Heart right ventricle (tissue), 16 donors: ENCODE data around the gene MEOX2. TPM values are rescaled to one million over a fixed set of nuclear protein-coding genes. Genes with fewer than 3 reads are reported as not detected.

ENCODE experiments used
- ATAC-seq, 8 donors: fragments of 200-7000 bp; cut with Tn5 transposase; one replicate each; pipeline ENCODE4 v1.9.1; 2020; ENCODE audit warnings: mild to moderate bottlenecking in 8 of 8, moderate library complexity in 8 of 8, moderate number of reproducible peaks in 1 of 8
- DNase-seq, 2 donors: peaks; one replicate each; pipeline ENCODE4 v3.0.0-alpha.2; 2020
- H3K27ac ChIP-seq, 10 donors: fragments of 200-600 bp; sonication (generic) in 2 of 10; one replicate each; pipeline versions ENCODE4 v1.5.0 to v1.8.0; 2020 to 2022; ENCODE audit warnings: mild to moderate bottlenecking in 3 of 10
- H3K27me3 ChIP-seq, 7 donors: fragments of 200-600 bp; one replicate each; pipeline ENCODE4 v1.8.0; 2021 to 2022; ENCODE audit warnings: mild to moderate bottlenecking in 2 of 7
- H3K36me3 ChIP-seq, 9 donors: fragments of 200-600 bp; sonication (generic) in 1 of 9; one replicate each; pipeline versions ENCODE4 v1.5.0 to v1.8.0; 2020 to 2022; ENCODE audit warnings: mild to moderate bottlenecking in 2 of 9
- H3K4me1 ChIP-seq, 9 donors: fragments of 200-600 bp; sonication (generic) in 1 of 9; one replicate each; pipeline versions ENCODE4 v1.5.0 to v1.8.0; 2020 to 2022; ENCODE audit warnings: mild to moderate bottlenecking in 4 of 9
- H3K4me3 ChIP-seq, 10 donors: fragments of 200-600 bp; sonication (generic) in 2 of 10; one replicate each; pipeline versions ENCODE4 v1.5.0 to v1.8.0; 2020 to 2022; ENCODE audit warnings: mild to moderate bottlenecking in 7 of 10, moderate library complexity in 2 of 10
- H3K9me3 ChIP-seq, 11 donors: fragments of 200-600 bp in 10 of 11; sonication (generic) in 2 of 11; one replicate each; pipeline versions ENCODE4 v1.5.0 to v1.8.0; 2013 to 2022; ENCODE audit warnings: mild to moderate bottlenecking in 2 of 11, control low read depth in 1 of 11, moderate library complexity in 1 of 11
- WGBS, 2 donors: extraction: QIAGEN DNeasy Blood & Tissue Kit; methylation state at CpG; one replicate each; pipeline ENCODE4 v1.1.7; 2013; ENCODE audit warnings: inconsistent platforms in 1 of 2; 5-methylcytosine and 5-hydroxymethylcytosine counted together
- intact Hi-C, 10 donors: fragments of 100-400 bp; cut with DNase I; formaldehyde crosslinking; loops; one replicate each; pipeline versions ENCODE4 v1.11.1 to v1.14.2; 2022
- polyA plus RNA-seq, 2 donors: library from polyadenylated mRNA; stranded (reverse); fragments of 200-250 nt; gene quantifications; one replicate each; pipeline ENCODE4 v1.2.3, GENCODE V29; 2013
- total RNA-seq, 10 donors: library from RNA; stranded (reverse); fragmentation: NEBNext Ultra II Directional in 3 of 10; extraction: Animal tissue kit (Norgen Biotek cat#: 25700) in 3 of 10; gene quantifications; one replicate each; pipeline versions ENCODE4 v1.2.1 to v1.2.4, GENCODE V29; 2021 to 2023
- TF ChIP-seq, protein P1 (sequence below), 9 donors: fragments of 200-600 bp; sonication (generic) in 2 of 9; IDR thresholded peaks; one replicate each; pipeline versions ENCODE4 v1.5.0 to v1.8.0; 2021 to 2022; ENCODE audit warnings: antibody characterized with exemption in 9 of 9, mild to moderate bottlenecking in 5 of 9, moderate library complexity in 1 of 9
- donor health status: Arrhythmogenic right ventricular cardiomyopathy.
- donor health status: ischemic (EF 13 %, LVEDD 7.1; RV severe dilation, severe dysfunction).
- donor health status: healthy with polysubstance abuse.
- donor health status: DM: no; HTN: yes; CAD: no.
- donor health status: DM: no; HTN: no; CAD: no.
- donor health status: ischemic (EF 25% LVEDD 6.9; RV normal size, moderate dysfunction).
- donor health status: ischemic (EF 25% LVEDD 5.7; RV mildly dilated, moderate dysfunction).
- donor health status: healthy.
- donor health status: DM: yes; HTN: yes; CAD: no.
- donor health status: Ischemic cardiomyopathy.
- donor health status: ischemic (EF 35%, LVEDD 5.7; RV mildly dilated, moderate dysfunction).
- donor health status: nonischemic (EF 11% LVEDD 7.7; RV severe dilation, severe dysfunction).
- donor health status: DM: yes; HTN: yes; CAD: no.
- donor health status: PGD.
- donor health status: ischemic (EF 29% LVEDD 5.4; RV normal size, mild dysfunction).
- donor health status: nonischemic (EF 23%, LVEDD 6.1; RV moderate dilation, normal function).

The MEOX2 gene
- total and polyA plus RNA-seq, 12 donors: 5.2 to 14.1 (median 7.9) TPM

DNA sequence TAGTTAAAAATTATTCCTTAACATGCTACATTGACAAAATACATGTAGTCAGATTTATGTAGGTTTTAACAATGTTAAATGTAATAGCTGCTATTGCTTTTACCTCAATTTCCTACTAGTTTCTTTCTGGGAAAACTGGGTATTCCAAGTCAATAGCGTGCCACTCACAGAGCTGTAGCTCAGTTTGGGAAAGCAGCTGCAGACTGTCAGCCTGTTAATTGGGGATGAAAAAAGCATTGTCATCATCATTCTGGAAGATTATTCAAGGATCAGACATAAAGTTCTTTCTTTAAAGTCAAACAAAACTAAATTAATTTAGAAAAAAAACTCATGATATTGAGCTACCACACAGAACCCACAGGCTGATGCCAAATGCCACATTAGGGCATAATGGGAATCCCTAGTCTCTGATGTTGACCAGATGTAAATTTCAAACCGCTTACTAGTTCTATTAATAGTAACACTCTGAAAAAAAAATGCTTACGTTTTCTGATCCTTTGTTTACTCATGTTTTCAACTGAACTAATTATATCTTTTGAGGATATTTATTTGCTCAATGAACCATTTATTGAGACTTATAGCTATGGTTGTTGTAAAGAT is 105.0 kb downstream of the MEOX2 start:
- TF ChIP-seq, protein P1, sequence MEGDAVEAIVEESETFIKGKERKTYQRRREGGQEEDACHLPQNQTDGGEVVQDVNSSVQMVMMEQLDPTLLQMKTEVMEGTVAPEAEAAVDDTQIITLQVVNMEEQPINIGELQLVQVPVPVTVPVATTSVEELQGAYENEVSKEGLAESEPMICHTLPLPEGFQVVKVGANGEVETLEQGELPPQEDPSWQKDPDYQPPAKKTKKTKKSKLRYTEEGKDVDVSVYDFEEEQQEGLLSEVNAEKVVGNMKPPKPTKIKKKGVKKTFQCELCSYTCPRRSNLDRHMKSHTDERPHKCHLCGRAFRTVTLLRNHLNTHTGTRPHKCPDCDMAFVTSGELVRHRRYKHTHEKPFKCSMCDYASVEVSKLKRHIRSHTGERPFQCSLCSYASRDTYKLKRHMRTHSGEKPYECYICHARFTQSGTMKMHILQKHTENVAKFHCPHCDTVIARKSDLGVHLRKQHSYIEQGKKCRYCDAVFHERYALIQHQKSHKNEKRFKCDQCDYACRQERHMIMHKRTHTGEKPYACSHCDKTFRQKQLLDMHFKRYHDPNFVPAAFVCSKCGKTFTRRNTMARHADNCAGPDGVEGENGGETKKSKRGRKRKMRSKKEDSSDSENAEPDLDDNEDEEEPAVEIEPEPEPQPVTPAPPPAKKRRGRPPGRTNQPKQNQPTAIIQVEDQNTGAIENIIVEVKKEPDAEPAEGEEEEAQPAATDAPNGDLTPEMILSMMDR (IDR thresholded peaks at IDR 0.05): no peak
- peaks cover 0 to 16% (median 5%) of the 10 kb centered on the region in 9 donors for H3K4me1 ChIP-seq
- H3K27me3 ChIP-seq: no peaks in the 10 kb centered on the region
- ATAC-seq (peak in 1 of 8 donors; percentile 42), DNase-seq (no peak)
- 42 to 44% methylated on average over 3 of the region's 3 CpGs for WGBS, 2 donors
- peak overlapping the region in 3 of 10 donors; percentile 1 to 41 (median 29) for H3K27ac ChIP-seq
- H3K9me3 ChIP-seq: peaks cover 0 to 27% (median 11%) of the 10 kb centered on the region in 11 donors
- intact Hi-C loops: no loop called here
- H3K36me3 ChIP-seq: no peaks in the 10 kb centered on the region
- no peak overlapping the region for H3K4me3 ChIP-seq

DNA sequence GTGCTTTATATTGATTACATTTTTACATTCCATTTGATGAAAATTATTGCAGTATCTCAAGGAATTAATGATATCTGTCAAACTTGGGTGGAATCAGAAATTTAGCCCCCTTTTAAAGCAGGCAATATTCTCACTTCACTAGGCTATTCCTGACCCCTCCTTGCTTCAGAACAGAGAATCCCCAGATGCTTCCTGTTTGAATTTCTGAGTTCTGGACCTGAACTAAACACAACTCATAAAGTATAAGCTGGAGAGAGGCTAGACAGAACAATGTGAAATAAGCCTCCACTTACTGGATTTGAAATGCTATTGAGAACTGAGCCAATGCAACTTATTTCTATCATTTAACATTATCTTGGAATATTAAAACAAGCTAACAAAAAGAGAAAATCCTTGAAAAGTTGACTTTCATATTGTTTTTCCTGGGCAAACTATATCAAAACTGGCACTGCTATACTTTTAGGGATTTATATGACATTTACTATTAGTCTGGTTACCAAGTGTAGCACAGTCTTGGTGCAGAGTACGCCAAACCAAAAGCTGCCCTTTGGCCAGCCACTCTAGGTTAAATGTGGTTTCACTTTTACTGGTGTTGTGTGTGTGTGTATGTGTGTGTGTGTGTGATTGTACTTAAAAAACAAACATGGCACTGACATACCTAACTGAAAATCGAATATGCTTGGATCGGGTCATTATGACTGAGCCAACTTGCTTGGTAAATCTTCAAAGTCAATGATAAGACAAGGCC is 105.7 kb downstream of the MEOX2 start:
- H3K9me3 ChIP-seq: peaks cover 0 to 20% (median 11%) of the 10 kb centered on the region in 11 donors
- WGBS, 2 donors: 77 to 87% methylated on average over 3 of the region's 3 CpGs
- peak in 2 of 8 donors; percentile 52 to 78 for ATAC-seq
- H3K27ac ChIP-seq: peak overlapping the region in 3 of 10 donors; percentile 1 to 41 (median 29)
- H3K36me3 ChIP-seq: no peaks in the 10 kb centered on the region
- DNase-seq: no peak
- TF ChIP-seq, protein P1 (IDR thresholded peaks at IDR 0.05): no peak
- intact Hi-C loops: no loop called here
- H3K4me1 ChIP-seq: peaks cover 0 to 16% (median 5%) of the 10 kb centered on the region in 9 donors
- no peak overlapping the region for H3K4me3 ChIP-seq
- no peaks in the 10 kb centered on the region for H3K27me3 ChIP-seq

DNA sequence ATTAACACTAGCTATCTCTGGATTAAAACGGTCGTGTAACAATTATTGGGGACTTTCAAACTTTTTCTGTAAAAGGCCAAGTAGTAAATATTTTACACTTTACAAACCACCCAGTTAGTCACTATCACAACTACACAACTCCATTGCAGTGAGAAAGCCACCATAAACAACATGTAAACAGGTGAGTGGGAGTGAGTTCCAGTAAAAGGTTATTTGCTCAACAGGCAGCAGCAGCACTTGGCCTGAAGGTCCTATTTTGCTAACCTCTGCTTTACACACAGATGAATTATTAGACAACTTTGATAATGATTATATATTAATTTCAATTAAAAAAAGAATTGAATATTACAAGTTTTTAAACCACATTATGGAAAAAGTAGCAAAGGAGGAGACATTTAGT is 108.9 kb downstream of the MEOX2 start:
- Histone ChIP-seq H3K27ac (no peak overlapping the region), H3K9me3 (no peaks in the 10 kb centered on the region), H3K36me3 (no peaks in the 10 kb centered on the region), H3K27me3 (no peaks in the 10 kb centered on the region), H3K4me1 (peaks cover 0 to 16% (median 5%) of the 10 kb centered on the region in 9 donors), H3K4me3 (no peak overlapping the region)
- intact Hi-C loops: loop anchor here in 1 of 10 donors (5.0 kb wide), 1 partner anchor 490 kb away; no protein-coding TSS in a partner anchor
- 95 to 96% methylated on average over 2 of the region's 2 CpGs for WGBS, 2 donors
- ATAC-seq (no peak), DNase-seq (no peak)
- TF ChIP-seq, protein P1 (IDR thresholded peaks at IDR 0.05): no peak

DNA sequence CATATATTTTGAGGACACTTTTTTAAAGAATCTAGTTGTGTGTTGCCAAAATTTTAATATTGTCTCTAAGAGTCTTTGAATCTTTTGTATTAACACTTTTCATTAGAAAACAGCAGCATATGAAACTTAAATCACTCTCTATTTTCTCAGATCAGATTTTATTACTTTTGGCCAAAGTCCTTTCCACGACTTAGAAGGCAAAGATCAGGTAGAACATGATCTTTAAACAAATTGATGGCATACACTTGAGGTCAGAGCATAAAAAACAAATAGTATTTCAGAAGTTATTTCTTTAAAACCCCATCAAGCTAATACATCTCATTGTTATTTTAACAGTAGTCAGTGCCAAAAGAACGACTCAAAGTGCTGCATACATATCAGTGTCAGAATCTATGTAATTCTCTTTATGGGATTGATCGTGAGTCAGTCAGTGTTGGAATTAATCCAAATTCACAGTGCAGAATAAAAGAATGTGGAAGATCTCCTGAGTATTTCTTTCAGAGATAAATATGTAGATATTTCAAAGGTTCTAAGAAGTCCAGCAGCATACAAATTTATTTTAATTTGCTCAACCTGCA is 115.1 kb downstream of the MEOX2 start:
- Histone ChIP-seq H3K4me3 (no peak overlapping the region), H3K4me1 (no peaks in the 10 kb centered on the region), H3K9me3 (no peaks in the 10 kb centered on the region), H3K27ac (no peak overlapping the region), H3K27me3 (no peaks in the 10 kb centered on the region), H3K36me3 (no peaks in the 10 kb centered on the region)
- 57 to 61% methylated on average over 3 of the region's 3 CpGs for WGBS, 2 donors
- DNase-seq: no peak
- intact Hi-C loops: no loop called here
- ATAC-seq: no peak
- TF ChIP-seq, protein P1 (IDR thresholded peaks at IDR 0.05): no peak
